ENCODE results near the gene AP3S2.

Gene AP3S2

DNA sequence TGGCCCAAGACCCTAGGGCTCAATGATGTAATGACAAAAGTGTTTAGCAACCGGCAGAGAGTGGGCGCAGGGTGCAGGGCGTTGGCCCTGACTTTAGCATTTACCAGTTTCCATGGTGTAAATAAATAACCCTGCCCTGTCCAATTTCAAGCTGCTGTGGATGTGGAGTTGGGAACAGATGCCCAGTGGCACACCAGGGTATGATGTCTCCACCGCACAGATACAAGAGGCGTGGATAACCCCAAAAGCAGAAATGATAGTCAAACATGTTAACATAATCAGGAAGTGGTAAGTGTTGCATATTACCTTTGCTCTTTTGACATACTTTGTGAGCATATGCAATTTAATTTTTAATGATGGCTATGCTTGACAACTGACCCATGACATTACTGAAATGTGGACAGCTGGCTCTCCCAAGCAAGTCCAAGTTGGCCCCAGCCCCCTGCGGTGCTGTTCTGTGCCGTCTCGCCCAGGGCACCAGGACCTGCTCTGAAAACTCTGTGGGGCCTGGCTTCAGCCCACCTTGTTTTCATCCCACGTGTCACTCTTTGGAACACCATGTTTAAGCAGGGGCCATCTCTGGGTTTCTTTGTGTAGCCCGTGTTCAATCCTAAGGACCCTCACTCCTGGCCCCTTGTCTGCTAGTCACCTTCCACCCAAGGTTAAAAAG lies 68.4 kb downstream of the AP3S2 start:
- H3K4me1 ChIP-seq = no peaks in the 10 kb centered on the region
- H3K9me3 ChIP-seq = no peaks in the 10 kb centered on the region
- no peaks in the 10 kb centered on the region; the same call in 1 of the 2 replicates for H3K27me3 ChIP-seq
- DNase-seq = no peak
- TF ChIP-seq CTCF (IDR thresholded peaks at IDR 0.05; ENCODE audit: low read depth, low read length) = no peak
- no peak overlapping the region for H3K4me3 ChIP-seq (ENCODE audit: low read depth, low read length)
- H3K36me3 ChIP-seq = no peaks in the 10 kb centered on the region

DNA sequence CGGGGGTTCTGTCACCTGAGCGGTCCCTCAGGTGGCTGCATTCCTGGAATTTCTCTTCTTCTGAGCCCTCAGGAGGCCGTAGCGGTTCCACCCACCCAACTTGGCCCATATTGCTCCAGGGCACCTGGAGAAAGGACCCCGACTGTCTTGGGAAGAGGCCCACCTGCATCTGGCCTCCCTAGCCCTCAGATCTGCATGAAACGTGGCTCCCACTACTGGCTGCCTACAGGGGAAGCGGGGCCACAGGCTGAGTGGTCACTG lies 69.3 kb downstream of the AP3S2 start:
- H3K9me3 ChIP-seq = no peaks in the 10 kb centered on the region
- no peak overlapping the region for H3K4me3 ChIP-seq (ENCODE audit: low read depth, low read length)
- H3K36me3 ChIP-seq = no peaks in the 10 kb centered on the region
- no peak for TF ChIP-seq CTCF (IDR thresholded peaks at IDR 0.05; ENCODE audit: low read depth, low read length)
- no peaks in the 10 kb centered on the region for H3K4me1 ChIP-seq
- H3K27me3 ChIP-seq = no peaks in the 10 kb centered on the region; the same call in 1 of the 2 replicates
- DNase-seq = no peak

GRCh38 chr15:89823836-89824606 lies 69.8 kb downstream of the AP3S2 start:
- no peak for DNase-seq
- no peak for TF ChIP-seq CTCF (IDR thresholded peaks at IDR 0.05; ENCODE audit: low read depth, low read length)
- Histone ChIP-seq H3K36me3 (no peaks in the 10 kb centered on the region), H3K27me3 (no peaks in the 10 kb centered on the region; the same call in 1 of the 2 replicates), H3K4me1 (no peaks in the 10 kb centered on the region), H3K4me3 (ENCODE audit: low read depth, low read length) (no peak overlapping the region), H3K9me3 (no peaks in the 10 kb centered on the region)

DNA sequence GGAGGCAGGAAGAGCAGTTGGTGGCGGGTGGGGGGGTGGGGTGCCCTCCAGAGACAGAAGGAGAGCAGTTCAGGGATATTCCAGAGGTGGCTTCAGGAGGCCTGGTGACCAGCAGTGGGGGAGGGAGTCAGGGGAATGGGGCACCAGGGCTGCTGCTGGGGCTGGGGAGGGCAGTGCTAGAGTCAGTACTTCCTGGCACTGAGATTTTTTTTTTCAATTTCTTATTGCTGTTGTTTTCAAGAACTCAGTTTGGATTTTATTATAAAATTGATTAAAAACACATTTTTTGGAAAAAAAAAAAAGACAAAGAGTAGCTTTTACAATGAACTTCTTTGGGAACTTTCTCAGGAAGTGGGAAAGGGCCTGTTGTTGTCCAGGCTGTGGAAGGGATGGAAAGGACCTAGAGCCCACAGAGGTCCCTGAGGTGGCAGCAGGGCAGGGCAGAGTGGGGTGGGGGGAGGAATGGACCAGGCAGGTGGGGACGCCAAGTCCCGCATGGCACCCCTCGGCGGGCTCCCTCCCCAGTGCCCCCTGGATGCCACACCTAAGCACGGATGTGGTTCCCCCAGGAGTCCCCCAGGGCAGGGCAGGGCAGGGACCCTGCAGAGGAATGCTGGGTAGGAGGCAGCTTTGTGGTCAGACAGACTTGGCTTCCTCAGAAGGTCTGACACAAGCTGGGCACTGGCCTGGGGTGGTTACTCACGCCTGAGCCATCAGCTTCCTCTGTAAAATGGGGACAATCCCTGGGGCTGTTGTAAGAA lies 70.7 kb downstream of the AP3S2 start:
- Histone ChIP-seq H3K36me3 (no peaks in the 10 kb centered on the region), H3K4me1 (no peaks in the 10 kb centered on the region), H3K27me3 (no peaks in the 10 kb centered on the region; the same call in 1 of the 2 replicates), H3K4me3 (ENCODE audit: low read depth, low read length) (no peak overlapping the region), H3K9me3 (no peaks in the 10 kb centered on the region)
- DNase-seq = no peak
- no peak for TF ChIP-seq CTCF (IDR thresholded peaks at IDR 0.05; ENCODE audit: low read depth, low read length)

DNA sequence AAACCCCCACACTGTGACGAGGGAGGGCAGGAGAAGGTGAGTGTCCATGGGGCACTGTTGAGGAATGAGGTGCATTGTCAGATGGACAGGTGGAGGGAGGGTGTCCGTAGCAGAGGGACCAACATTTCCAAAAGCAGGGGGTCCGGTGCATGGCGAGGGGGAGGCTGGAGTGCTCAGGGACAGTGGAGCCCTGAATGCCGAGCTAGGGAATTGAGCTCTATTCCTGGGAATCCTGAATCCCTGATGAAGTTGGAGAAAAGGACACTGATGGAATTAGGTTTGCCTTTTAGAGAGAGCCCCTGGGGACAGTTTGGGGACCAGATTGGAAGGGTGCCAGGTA lies 71.2 kb downstream of the AP3S2 start:
- no peaks in the 10 kb centered on the region; the same call in 1 of the 2 replicates for H3K27me3 ChIP-seq
- no peaks in the 10 kb centered on the region for H3K4me1 ChIP-seq
- H3K36me3 ChIP-seq = no peaks in the 10 kb centered on the region
- H3K4me3 ChIP-seq (ENCODE audit: low read depth, low read length) = no peak overlapping the region
- H3K9me3 ChIP-seq = no peaks in the 10 kb centered on the region
- no peak for DNase-seq
- TF ChIP-seq CTCF (IDR thresholded peaks at IDR 0.05; ENCODE audit: low read depth, low read length) = no peak

GRCh38 chr15:89822026-89822425 lies 71.8 kb downstream of the AP3S2 start:
- no peaks in the 10 kb centered on the region; the same call in 1 of the 2 replicates for H3K27me3 ChIP-seq
- H3K4me1 ChIP-seq = no peaks in the 10 kb centered on the region
- no peak for DNase-seq
- no peak for TF ChIP-seq CTCF (IDR thresholded peaks at IDR 0.05; ENCODE audit: low read depth, low read length)
- no peaks in the 10 kb centered on the region for H3K9me3 ChIP-seq
- no peak overlapping the region for H3K4me3 ChIP-seq (ENCODE audit: low read depth, low read length)
- H3K36me3 ChIP-seq = no peaks in the 10 kb centered on the region

All from BE2C (cell line).